ENCODE measurements around the gene PHF21A.

PHF21A gene

GRCh38 chr11:45921561-45922424 is 199.5 kb downstream of the PHF21A start (continued):
- TF ChIP-seq TSHZ2 (CRISPR knock-in tag; IDR thresholded peaks at IDR 0.05): no peak
- no peak for TF ChIP-seq ARNTL (CRISPR knock-in tag; IDR thresholded peaks at IDR 0.05; ENCODE audit: borderline replicate concordance, low read depth)
- TF ChIP-seq TCF4 (CRISPR knock-in tag; IDR thresholded peaks at IDR 0.05; ENCODE audit: borderline replicate concordance): no peak
- no peak for TF ChIP-seq TOX (CRISPR knock-in tag; IDR thresholded peaks at IDR 0.05; ENCODE audit: borderline replicate concordance)
- TF ChIP-seq ZNF70 (CRISPR knock-in tag; IDR thresholded peaks at IDR 0.05): no peak
- no peak for TF ChIP-seq ZNF565 (CRISPR knock-in tag; conservative IDR thresholded peaks at IDR 0.05; ENCODE audit: low read depth)
- no peak for TF ChIP-seq ZFP3 (CRISPR knock-in tag; IDR thresholded peaks at IDR 0.05)
- TF ChIP-seq ISL1 (CRISPR knock-in tag; IDR thresholded peaks at IDR 0.05): no peak
- TF ChIP-seq ZNF8 (CRISPR knock-in tag; IDR thresholded peaks at IDR 0.05): no peak

- TF ChIP-seq ZNF70 (CRISPR knock-in tag; IDR thresholded peaks at IDR 0.05) (no peak), RARB (CRISPR knock-in tag; IDR thresholded peaks at IDR 0.05) (no peak), PATZ1 (CRISPR knock-in tag; IDR thresholded peaks at IDR 0.05; ENCODE audit: borderline replicate concordance) (no peak), CREB5 (CRISPR knock-in tag; IDR thresholded peaks at IDR 0.05; ENCODE audit: low read depth) (no peak), ZNF8 (CRISPR knock-in tag; IDR thresholded peaks at IDR 0.05) (no peak), GLIS3 (CRISPR knock-in tag; IDR thresholded peaks at IDR 0.05) (no peak), CSRNP3 (CRISPR knock-in tag; IDR thresholded peaks at IDR 0.05) (no peak), ESRRG (CRISPR knock-in tag; IDR thresholded peaks at IDR 0.05) (no peak), ZNF565 (CRISPR knock-in tag; conservative IDR thresholded peaks at IDR 0.05; ENCODE audit: low read depth) (no peak), TCF4 (CRISPR knock-in tag; IDR thresholded peaks at IDR 0.05; ENCODE audit: borderline replicate concordance) (no peak), OSR1 (CRISPR knock-in tag; IDR thresholded peaks at IDR 0.05) (no peak), CSDC2 (CRISPR knock-in tag; IDR thresholded peaks at IDR 0.05) (no peak), POU6F1 (CRISPR knock-in tag; IDR thresholded peaks at IDR 0.05; ENCODE audit: borderline replicate concordance, low read depth) (no peak), ZFP30 (CRISPR knock-in tag; IDR thresholded peaks at IDR 0.05) (no peak), TOX (CRISPR knock-in tag; IDR thresholded peaks at IDR 0.05; ENCODE audit: borderline replicate concordance) (no peak), TSHZ2 (CRISPR knock-in tag; IDR thresholded peaks at IDR 0.05) (no peak), BACH2 (CRISPR knock-in tag; IDR thresholded peaks at IDR 0.05; ENCODE audit: borderline replicate concordance) (no peak)
Measured at GRCh38 chr11:45920531-45921477, 200.4 kb downstream of the PHF21A start.

More at GRCh38 chr11:45920531-45921477, 200.4 kb downstream of the PHF21A start:
- ATAC-seq: no peak

Data from SK-N-SH treated with all-trans-retinoic acid at 6 μM for 48 hours (cell line).